H54 (cell line): ENCODE measurements around the gene MYOCD.

Source experiments
- DNase-seq: peaks from one replicate; pipeline ENCODE4 v3.0.0; 2011; ENCODE audit warnings: low spot score, mixed read lengths; ENCODE audit not compliant: insufficient read length
- FAIRE-seq: peaks from 3 replicates; lab custom pipeline; 2011; peaks lifted over from hg19 to GRCh38; lab: Jason Lieb, UNC
- POLR2A ChIP-seq: IDR thresholded peaks from 2 replicates; pipeline ENCODE4 v1.6.1; 2011; ENCODE audit warnings: low read depth, mild to moderate bottlenecking, low read length

The MYOCD gene

DNA sequence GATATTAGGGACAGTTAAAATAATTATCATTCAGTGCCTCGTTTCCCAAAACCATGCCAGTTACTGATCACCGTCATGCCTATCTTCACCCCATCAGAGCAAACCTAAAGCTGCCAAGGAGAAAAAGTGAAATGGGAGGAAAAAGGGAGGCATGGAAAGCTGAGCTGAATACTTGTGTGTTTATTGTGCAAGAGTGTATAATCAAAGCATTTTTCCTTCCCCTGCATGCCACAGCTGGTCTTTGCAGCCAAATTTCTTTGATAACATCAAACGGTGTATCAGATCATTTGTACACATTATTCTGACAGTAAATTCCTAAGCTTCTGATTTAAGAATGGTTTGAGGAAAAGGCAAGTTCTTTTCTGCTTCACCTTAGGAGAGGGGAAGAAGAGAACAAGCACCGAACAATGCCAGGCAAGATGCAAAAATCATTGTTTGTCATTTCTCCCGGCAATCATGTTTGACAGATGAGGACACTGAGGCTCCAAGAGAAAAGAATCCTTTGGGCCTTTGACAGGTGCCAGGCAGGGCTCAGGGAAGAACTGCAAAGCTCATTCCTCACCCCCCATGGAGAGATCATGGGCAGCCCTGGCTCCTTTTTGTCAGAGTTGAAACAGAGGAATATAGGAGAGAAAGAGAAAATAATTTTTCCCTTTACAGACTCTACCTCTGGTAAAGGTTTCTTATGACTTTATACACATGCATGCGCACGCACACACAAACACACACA lies 72.2 kb downstream of the MYOCD start:
- TF ChIP-seq POLR2A: no peak
- DNase-seq (no peak), FAIRE-seq (no peak)

DNA sequence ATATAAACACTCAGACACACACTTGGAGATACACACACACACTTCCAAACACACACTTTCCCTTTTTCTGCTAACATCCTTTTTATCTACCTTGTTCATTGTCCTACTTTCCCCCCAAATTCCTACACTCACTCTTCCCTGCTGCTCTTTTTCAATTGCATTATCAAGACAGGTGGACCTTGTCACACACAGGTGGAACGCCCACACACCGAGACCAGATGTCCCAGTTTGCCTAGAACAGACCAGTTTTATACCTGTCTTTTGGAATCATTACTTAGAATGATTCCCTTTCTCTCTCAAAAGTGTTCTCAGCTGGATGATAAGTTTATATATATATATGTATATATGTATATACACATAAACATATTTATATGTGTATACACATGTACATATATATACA lies 72.9 kb downstream of the MYOCD start:
- DNase-seq (no peak), FAIRE-seq (no peak)
- no peak for TF ChIP-seq POLR2A

DNA sequence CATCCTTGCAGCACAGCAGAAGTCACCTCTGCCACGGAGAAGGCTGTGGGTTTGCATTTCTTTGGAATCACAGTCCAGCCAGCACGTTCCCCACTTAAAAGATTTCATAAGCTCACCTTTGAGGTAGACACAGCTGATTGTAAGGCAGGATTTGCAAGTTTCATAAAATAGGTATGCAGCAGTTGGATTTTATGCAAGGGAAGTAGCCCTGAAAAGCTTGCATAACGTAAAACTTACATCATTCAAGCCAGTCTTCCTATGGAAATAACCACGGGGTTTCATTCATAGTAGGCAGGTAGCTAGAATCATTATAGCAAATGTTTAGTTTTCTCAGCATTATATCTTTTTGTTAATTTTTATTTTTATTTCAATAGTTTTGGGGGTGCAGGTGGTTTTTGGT lies 73.8 kb downstream of the MYOCD start:
- no peak for FAIRE-seq
- no peak for TF ChIP-seq POLR2A
- no peak for DNase-seq

DNA sequence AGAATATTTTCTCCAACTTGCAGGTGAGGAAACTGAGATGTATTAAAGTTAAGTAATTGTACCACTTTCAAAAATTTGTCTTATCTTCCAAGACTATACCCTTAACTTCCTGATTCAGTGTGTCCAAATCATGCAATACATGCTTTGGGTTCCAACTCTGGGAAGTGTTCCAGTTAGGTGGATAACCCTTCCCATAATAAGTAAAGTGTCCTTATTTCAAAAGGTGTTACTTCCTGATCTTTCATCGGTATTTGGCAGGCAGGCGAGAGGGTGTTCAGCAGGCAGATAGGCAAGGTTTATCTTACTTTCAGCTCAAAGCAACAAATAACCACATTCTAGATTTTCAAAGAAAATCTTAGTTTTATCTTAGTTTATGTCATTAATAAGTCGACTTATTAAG lies 77.4 kb downstream of the MYOCD start:
- DNase-seq: no peak
- no peak for TF ChIP-seq POLR2A
- no peak for FAIRE-seq

DNA sequence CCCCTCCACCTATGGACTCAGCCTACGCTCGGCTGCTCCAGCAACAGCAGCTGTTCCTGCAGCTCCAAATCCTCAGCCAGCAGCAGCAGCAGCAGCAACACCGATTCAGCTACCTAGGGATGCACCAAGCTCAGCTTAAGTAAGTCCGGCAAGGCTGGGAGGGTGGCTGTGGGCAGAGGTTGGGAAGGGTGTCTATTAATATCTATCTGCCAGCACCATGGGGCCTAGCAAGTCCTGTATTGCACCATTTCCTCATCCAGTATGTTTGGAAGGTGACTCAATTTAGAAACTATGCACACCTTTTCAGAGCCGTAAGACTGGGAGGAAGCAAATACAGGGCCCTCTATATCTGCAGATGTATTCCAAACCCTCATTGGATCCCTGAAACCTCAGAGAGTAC lies 78.6 kb downstream of the MYOCD start:
- FAIRE-seq (no peak), DNase-seq (no peak)
- no peak for TF ChIP-seq POLR2A

GRCh38 chr17:12744786-12745185 lies 79.1 kb downstream of the MYOCD start:
- DNase-seq (no peak), FAIRE-seq (no peak)
- no peak for TF ChIP-seq POLR2A

DNA sequence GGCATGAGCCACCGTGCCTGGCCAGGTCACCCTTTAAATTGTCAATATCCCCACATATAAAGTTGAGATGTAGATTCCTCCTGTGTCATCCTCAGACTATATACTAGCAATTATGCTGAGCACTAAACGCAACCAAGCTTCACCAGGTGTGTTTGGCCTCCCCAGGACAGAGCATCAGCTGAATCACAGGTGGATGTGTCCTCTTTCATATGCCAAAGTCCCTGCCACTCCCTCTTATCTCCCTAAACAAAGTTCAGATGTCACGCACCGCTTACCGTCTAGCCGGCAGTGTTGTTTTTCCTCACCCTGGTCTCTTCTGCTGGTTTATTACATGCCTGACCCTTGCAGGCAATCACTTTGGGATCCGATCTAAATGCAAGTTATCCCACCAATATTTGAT lies 79.8 kb downstream of the MYOCD start:
- TF ChIP-seq POLR2A: no peak
- DNase-seq: no peak
- no peak for FAIRE-seq

- FAIRE-seq: no peak
- DNase-seq: no peak
- no peak for TF ChIP-seq POLR2A
Measured at GRCh38 chr17:12756786-12757185, 91.1 kb downstream of the MYOCD start.

DNA sequence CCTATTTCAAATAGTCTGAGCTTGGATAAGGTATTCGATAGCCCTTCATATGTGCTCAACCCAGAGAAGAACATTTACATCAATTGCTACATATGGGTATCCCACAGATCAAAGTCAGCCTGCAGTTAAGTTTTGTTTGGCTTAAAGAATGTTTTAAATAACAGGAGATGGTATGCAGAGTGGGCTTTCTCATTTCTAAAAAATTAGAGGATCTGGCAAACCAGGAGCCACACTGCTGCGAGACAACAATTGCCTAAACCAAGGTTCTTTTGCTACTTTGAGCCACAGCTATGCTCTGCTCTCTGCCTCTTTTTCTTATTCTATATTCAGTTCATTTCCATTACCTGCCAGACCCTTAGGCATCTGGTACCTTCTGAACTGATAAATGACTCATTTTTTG lies 93.4 kb downstream of the MYOCD start:
- no peak for FAIRE-seq
- no peak for TF ChIP-seq POLR2A

GRCh38 chr17:12765548-12765947 lies 99.9 kb downstream of the MYOCD start:
- no peak for TF ChIP-seq POLR2A
- DNase-seq (peak; percentile 19), FAIRE-seq (no peak)

More for the DNA sequence above, 93.4 kb downstream of the MYOCD start:
- DNase-seq: no peak

DNA sequence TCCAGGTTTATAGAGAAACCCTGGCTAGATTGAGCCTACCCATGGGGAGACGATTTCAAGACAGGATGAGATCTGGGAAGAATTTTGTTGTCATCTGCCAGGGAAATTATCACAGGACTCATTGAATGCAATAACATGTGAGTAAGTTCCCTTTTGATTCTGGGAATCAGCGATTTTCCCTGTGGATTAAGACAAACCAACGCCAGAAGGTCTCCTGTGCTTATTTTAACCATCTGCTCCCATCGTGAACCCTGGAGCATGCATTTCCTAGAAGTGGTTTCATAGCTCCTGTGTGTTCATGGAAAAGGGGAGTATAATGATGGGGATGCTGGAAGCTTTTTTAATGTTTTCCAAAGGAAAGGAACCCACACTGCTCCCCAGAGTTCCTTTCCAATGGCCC lies 102.6 kb downstream of the MYOCD start:
- FAIRE-seq (no peak), DNase-seq (no peak)
- TF ChIP-seq POLR2A: no peak

DNA sequence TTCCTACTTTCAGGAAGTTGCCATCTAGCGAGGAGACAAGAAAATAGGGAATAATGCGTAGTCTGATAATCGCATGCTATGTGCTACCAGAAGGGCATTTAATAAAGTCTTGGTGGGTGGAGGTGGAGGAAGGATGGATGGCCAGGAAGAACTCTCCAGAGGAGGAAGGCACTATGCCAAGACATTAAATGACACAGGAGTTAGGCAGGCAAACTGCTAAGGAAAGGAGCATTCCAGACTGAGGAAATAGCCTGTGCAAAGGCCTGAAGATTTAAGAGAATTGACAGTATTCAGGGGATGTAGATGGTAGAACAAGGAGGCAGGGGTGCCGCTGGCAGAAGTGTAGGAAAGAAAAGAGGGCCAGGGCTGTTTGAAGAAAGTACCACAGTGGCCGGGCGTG lies 104.3 kb downstream of the MYOCD start:
- DNase-seq (no peak), FAIRE-seq (no peak)
- TF ChIP-seq POLR2A: no peak

GRCh38 chr17:12773153-12773552 lies 107.5 kb downstream of the MYOCD start:
- no peak for DNase-seq
- TF ChIP-seq POLR2A: no peak
- no peak for FAIRE-seq

DNA sequence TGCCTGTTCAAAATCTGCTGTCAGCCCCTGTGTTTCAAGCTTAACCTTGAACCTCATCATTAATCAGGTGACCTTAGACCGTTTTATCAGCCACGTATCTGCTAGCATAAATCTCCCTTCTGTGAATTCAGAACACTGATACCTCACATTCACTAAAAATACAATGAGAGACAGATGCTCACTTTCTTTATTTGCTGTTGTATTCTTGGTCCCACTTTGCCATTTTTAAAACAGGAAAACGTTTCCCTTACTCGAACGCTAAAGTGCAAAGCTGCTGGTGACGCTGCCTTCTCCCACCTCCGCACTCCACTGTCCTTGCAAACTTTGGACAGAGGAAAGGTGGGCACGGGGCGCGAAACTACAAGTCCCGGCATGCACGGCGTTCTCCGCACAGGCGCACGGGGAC lies 123.4 kb downstream of the MYOCD start:
- DNase-seq (no peak), FAIRE-seq (no peak)
- TF ChIP-seq POLR2A: no peak

- TF ChIP-seq POLR2A: no peak
- FAIRE-seq: no peak
- DNase-seq: no peak
Measured at GRCh38 chr17:12789481-12790248, 124.0 kb downstream of the MYOCD start, which contains the start of gene ARHGAP44. ARHGAP44 (plus strand) TSS chr17:12789498; CDS start chr17:12789839, 341 bp downstream.
